ENCODE measurements around the gene STIM1. TPM values are rescaled to one million over a fixed set of nuclear protein-coding genes. Genes with fewer than 3 reads are reported as not detected.

STIM1 gene
- total RNA-seq, 4 donors from 2014 or later: 42.4 to 114 (median 72.8) TPM

- H3K4me1 ChIP-seq: peaks cover 0 to 38% (median 7%) of the 10 kb centered on the region in 3 donors
These were observed 109.6 kb downstream of the STIM1 start for GRCh38 chr11:3964935-3965604.

GRCh38 chr11:3967695-3968094, 112.2 kb downstream of the STIM1 start:
- no peak for ATAC-seq
- Histone ChIP-seq H3K27me3 (no peaks in the 10 kb centered on the region), H3K4me1 (peaks cover 6 to 53% (median 16%) of the 10 kb centered on the region in 3 donors), H3K9me3 (no peaks in the 10 kb centered on the region), H3K36me3 (peaks cover 0 to 12% of the 10 kb centered on the region in 2 donors), H3K27ac (no peak overlapping the region), H3K4me3 (no peak overlapping the region)
- TF ChIP-seq POLR2A (IDR thresholded peaks at IDR 0.05): no peak
- no peak for TF ChIP-seq POLR2AphosphoS5 (IDR thresholded peaks at IDR 0.05)
- TF ChIP-seq, protein P1, sequence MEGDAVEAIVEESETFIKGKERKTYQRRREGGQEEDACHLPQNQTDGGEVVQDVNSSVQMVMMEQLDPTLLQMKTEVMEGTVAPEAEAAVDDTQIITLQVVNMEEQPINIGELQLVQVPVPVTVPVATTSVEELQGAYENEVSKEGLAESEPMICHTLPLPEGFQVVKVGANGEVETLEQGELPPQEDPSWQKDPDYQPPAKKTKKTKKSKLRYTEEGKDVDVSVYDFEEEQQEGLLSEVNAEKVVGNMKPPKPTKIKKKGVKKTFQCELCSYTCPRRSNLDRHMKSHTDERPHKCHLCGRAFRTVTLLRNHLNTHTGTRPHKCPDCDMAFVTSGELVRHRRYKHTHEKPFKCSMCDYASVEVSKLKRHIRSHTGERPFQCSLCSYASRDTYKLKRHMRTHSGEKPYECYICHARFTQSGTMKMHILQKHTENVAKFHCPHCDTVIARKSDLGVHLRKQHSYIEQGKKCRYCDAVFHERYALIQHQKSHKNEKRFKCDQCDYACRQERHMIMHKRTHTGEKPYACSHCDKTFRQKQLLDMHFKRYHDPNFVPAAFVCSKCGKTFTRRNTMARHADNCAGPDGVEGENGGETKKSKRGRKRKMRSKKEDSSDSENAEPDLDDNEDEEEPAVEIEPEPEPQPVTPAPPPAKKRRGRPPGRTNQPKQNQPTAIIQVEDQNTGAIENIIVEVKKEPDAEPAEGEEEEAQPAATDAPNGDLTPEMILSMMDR (IDR thresholded peaks at IDR 0.05): no peak
- TF ChIP-seq EP300 (IDR thresholded peaks at IDR 0.05): no peak

More at GRCh38 chr11:3964935-3965604, 109.6 kb downstream of the STIM1 start:
- Histone ChIP-seq H3K27me3 (no peaks in the 10 kb centered on the region), H3K27ac (no peak overlapping the region), H3K9me3 (no peaks in the 10 kb centered on the region), H3K4me3 (no peak overlapping the region), H3K36me3 (peaks cover 0 to 12% of the 10 kb centered on the region in 2 donors)
- ATAC-seq: no peak
- TF ChIP-seq POLR2AphosphoS5 (IDR thresholded peaks at IDR 0.05) (no peak), EP300 (IDR thresholded peaks at IDR 0.05) (no peak), POLR2A (IDR thresholded peaks at IDR 0.05) (no peak)
- TF ChIP-seq, protein P1 (IDR thresholded peaks at IDR 0.05): no peak
- whole genome bisulfite sequencing, 2 donors (ENCODE audit: low coverage in 1 of 2): 94% methylated on average over 1 of the region's 1 CpG; no CpG with 5 or more reads in 1 of the 2 donors

GRCh38 chr11:3969200-3969599, 113.7 kb downstream of the STIM1 start:
- H3K4me1 ChIP-seq: peaks cover 6 to 43% (median 12%) of the 10 kb centered on the region in 3 donors
- no peak for ATAC-seq
- no peaks in the 10 kb centered on the region for H3K27me3 ChIP-seq
- peaks cover 0 to 12% of the 10 kb centered on the region in 2 donors for H3K36me3 ChIP-seq
- H3K9me3 ChIP-seq: no peaks in the 10 kb centered on the region
- H3K27ac ChIP-seq: peak overlapping the region in 3 of 4 donors; percentile 20 to 50 (median 33)
- H3K4me3 ChIP-seq: no peak overlapping the region
- TF ChIP-seq POLR2A (IDR thresholded peaks at IDR 0.05) (no peak), POLR2AphosphoS5 (IDR thresholded peaks at IDR 0.05) (no peak), EP300 (IDR thresholded peaks at IDR 0.05) (no peak)
- TF ChIP-seq, protein P1 (IDR thresholded peaks at IDR 0.05): no peak
- 67% methylated on average over 1 of the region's 3 CpGs; no CpG with 5 or more reads in 1 of the 2 donors for WGBS, 2 donors (ENCODE audit: low coverage in 1 of 2)

GRCh38 chr11:3969613-3970012, 114.1 kb downstream of the STIM1 start:
- Histone ChIP-seq H3K36me3 (peaks cover 0 to 12% of the 10 kb centered on the region in 2 donors), H3K4me3 (no peak overlapping the region), H3K27ac (peak overlapping the region in 3 of 4 donors; percentile 20 to 50 (median 33)), H3K4me1 (peaks cover 6 to 40% (median 12%) of the 10 kb centered on the region in 3 donors), H3K27me3 (no peaks in the 10 kb centered on the region), H3K9me3 (no peaks in the 10 kb centered on the region)
- WGBS, 2 donors (ENCODE audit: low coverage in 1 of 2): 80% methylated on average over 1 of the region's 1 CpG; no CpG with 5 or more reads in 1 of the 2 donors
- ATAC-seq: peak; percentile 8
- TF ChIP-seq EP300 (IDR thresholded peaks at IDR 0.05) (no peak), POLR2A (IDR thresholded peaks at IDR 0.05) (no peak), POLR2AphosphoS5 (IDR thresholded peaks at IDR 0.05) (no peak)
- TF ChIP-seq, protein P1 (IDR thresholded peaks at IDR 0.05): no peak

- Histone ChIP-seq H3K27ac (peak overlapping the region; percentile 25 to 42 (median 32)), H3K9me3 (no peaks in the 10 kb centered on the region), H3K4me3 (no peak overlapping the region), H3K36me3 (peaks cover 0 to 12% of the 10 kb centered on the region in 2 donors), H3K27me3 (no peaks in the 10 kb centered on the region), H3K4me1 (peaks cover 6 to 40% (median 12%) of the 10 kb centered on the region in 3 donors)
- peak; percentile 46 for ATAC-seq
- TF ChIP-seq EP300 (IDR thresholded peaks at IDR 0.05) (no peak), POLR2AphosphoS5 (IDR thresholded peaks at IDR 0.05) (peak; percentile 11), POLR2A (IDR thresholded peaks at IDR 0.05) (no peak)
- TF ChIP-seq, protein P1 (IDR thresholded peaks at IDR 0.05): no peak
- 86 to 100% methylated on average over 2 of the region's 2 CpGs for WGBS, 2 donors (ENCODE audit: low coverage in 1 of 2)
These were observed 114.6 kb downstream of the STIM1 start for GRCh38 chr11:3970108-3970507.

Measured in gastroesophageal sphincter (tissue), 4 donors.